AG10803 (cell line): ENCODE data around the gene PRDM12.
A peak's percentile ranks its signal among the peaks of the same experiment; 100 is the strongest.

Experiments
- DNase-seq: peaks from one replicate; pipeline ENCODE4 v3.0.0; 2010; ENCODE audit warnings: low read depth
- H3K4me3 ChIP-seq: 2 replicates; pipeline ENCODE4 v1.5.1; 2011; ENCODE audit warnings: mild to moderate bottlenecking, low read length, control low read depth
- TF ChIP-seq, protein P1 (sequence below): conservative IDR thresholded peaks from 2 replicates; pipeline ENCODE4 v1.5.1; 2011; ENCODE audit warnings: mild to moderate bottlenecking, low read length, control low read depth, inconsistent platforms

The PRDM12 gene

DNA sequence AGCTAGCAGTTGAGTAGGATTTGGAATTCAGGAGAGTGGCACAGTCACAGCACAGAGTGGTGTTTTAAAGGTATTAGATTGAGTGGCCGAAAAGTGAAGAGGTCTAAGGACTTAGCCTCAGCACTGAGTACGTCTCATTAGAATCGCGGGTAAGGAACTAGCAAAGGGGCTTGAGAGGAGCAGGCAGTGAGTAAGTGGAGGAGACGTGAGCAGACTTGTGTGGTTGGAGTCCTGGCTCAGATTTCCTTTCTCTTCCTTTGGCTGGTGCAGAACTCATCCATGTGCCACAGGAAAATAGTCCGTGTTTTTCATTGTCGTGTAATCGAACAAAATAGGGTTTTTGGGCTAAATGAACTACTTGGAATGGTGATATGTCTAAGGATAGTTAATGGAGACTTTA is 32.6 kb downstream of the PRDM12 start:
- no peak overlapping the region for H3K4me3 ChIP-seq
- DNase-seq: no peak
- TF ChIP-seq, protein P1, sequence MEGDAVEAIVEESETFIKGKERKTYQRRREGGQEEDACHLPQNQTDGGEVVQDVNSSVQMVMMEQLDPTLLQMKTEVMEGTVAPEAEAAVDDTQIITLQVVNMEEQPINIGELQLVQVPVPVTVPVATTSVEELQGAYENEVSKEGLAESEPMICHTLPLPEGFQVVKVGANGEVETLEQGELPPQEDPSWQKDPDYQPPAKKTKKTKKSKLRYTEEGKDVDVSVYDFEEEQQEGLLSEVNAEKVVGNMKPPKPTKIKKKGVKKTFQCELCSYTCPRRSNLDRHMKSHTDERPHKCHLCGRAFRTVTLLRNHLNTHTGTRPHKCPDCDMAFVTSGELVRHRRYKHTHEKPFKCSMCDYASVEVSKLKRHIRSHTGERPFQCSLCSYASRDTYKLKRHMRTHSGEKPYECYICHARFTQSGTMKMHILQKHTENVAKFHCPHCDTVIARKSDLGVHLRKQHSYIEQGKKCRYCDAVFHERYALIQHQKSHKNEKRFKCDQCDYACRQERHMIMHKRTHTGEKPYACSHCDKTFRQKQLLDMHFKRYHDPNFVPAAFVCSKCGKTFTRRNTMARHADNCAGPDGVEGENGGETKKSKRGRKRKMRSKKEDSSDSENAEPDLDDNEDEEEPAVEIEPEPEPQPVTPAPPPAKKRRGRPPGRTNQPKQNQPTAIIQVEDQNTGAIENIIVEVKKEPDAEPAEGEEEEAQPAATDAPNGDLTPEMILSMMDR: no peak

DNA sequence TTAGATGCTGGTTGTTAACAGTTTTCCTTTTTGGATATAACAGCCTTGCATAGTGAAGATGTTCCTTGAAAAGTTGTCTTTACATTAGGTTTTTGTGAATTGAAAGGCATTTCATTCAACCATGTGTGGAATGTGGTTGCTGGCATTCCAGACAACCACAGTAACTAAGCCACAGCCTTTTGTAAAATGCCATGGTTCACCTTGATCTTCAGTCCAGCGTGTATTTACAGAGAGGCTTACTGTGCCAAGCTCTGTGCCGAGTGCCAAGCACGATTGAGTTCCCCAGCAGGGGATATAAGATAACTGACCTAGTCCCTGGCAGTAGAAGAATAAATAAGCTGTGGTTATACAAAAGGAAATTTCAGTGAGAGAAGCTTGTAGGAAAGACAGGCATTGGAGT is 34.1 kb downstream of the PRDM12 start:
- DNase-seq: peak; percentile 65
- no peak overlapping the region for H3K4me3 ChIP-seq
- TF ChIP-seq, protein P1: no peak

DNA sequence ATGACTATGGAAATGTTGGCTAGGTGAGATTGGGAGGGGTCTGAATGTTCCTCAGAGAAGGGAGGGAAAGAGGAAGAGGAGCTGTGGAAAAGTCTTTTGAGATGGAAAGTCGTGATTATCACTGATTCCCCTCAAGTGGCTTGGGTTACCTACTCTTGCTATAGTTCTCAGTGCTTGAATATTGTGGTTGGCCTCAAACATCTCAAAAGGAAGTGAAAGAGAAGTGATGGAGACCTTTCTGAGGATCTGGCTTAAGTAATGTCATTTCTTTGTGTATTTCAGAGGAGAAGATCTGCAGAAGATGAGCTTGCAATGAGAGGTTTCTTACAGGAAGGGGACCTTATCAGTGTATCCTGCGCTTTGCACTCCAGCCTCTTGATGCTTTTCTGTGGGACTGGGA is 34.7 kb downstream of the PRDM12 start:
- TF ChIP-seq, protein P1: no peak
- no peak overlapping the region for H3K4me3 ChIP-seq
- no peak for DNase-seq

DNA sequence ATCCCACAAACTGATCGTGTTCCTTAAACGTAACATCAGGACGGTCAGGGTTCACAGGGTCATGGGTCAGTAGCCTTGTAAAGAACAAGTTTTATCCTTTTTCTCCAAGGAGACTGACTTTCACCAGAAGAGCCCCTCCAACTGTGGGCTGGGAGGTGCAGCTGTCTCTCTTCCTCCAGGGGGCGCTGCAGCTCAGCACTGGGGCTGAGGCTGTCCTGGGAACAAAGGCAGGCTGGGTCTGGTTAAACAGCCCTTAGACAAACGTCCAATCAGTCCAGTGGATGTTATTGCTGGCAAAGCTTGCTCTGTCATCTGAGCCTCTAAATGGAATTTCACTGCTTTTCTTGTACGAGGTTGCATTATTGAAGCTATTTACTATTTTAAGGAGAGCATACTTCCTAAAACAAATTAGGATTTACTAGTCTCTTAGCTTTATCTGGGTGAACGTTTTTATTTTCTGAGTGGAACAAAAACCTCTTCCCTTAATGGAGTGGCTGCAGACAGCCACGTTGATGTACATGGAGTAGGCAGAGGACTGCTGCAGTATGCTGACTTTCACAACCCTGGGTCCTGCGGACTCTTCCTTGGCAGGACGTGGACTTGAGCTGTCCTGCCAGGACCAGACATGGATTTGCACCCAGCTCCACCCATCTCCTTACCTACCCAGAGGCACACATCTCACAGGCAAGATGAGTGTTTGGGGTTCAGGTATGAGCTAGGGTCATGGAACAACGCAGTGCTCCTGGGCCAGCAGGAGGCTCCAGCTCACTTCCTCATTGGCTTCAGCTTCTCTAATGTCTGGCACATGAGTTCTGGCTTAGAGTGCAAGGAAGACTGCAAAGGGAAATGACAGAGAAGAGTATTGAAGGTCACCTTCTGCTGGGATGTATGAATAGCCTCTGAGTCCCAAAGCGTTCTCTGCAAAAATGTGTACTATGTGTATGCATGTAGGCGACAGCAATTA is 36.9 kb downstream of the PRDM12 start:
- DNase-seq: peak; percentile 76
- TF ChIP-seq, protein P1: peak; percentile 96
- no peak overlapping the region for H3K4me3 ChIP-seq

DNA sequence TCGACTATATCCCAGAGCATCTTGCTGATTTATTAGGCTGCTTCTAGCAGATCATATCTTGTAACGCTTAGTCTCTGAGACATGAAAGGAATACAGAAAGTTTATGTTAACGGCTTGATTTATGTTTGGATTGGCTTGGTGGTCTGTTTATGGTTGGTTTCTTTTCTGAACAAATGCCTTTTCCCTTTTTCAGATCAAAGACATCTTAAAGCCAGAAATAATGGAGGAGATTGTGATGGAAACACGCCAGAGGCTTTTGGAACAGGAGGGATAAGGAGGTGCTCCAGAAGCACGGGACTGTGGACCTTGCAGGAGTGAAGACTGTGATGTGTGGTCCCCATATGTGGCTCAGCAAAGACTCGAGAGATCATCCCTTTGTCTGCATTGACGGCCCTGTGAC is 39.1 kb downstream of the PRDM12 start:
- TF ChIP-seq, protein P1: no peak
- DNase-seq: no peak
- H3K4me3 ChIP-seq: no peak overlapping the region

DNA sequence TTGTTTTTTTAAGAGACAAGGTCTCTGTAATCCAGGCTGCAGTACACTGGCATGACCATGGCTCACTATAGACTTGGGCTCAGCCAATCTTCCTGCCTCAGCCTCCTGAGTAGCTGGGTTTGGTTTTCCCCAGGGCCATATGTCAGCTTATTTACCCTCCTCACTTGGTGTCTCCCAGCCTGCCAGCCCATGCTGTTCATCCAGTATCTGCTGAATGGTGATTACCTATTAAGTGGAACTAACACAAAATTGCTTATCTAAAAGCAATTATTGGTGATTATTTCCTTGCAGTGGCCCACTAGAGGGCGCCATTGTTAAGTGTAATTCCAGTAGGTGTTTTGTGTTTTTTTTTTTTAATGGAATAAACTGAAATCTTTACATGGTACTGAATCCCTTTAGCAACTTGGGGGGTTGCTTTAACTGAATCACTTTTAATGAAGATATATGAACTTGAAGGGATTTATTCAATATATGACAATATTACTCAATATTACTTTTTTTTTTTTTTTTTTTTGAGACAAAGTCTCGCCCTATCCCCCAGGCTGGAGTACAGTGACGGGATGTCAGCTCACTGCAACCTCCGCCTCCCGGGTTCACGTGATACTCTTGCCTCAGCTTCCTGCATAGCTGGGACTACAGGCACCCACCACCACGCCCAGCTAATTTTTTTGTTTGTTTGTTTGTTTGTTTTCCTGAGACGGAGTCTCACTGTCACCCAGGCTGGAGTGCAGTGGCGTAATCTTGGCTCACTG is 43.0 kb downstream of the PRDM12 start:
- peak; percentile 70 for DNase-seq
- TF ChIP-seq, protein P1: peak; percentile 76
- H3K4me3 ChIP-seq: no peak overlapping the region
